ENCODE results near the gene PSMA5.
A peak's percentile ranks its signal among the peaks of the same experiment; 100 is the strongest.

The PSMA5 gene

GRCh38 chr1:109365642-109366204, 60.5 kb downstream of the PSMA5 start:
- DNase-seq, result no peak

GRCh38 chr1:109361649-109362048, 64.6 kb downstream of the PSMA5 start:
- no peak for DNase-seq

GRCh38 chr1:109361069-109361468, 65.2 kb downstream of the PSMA5 start:
- no peak for DNase-seq

- peak; percentile 24 for DNase-seq
Measured at GRCh38 chr1:109357616-109358015, 68.6 kb downstream of the PSMA5 start.

GRCh38 chr1:109356915-109357314, 69.3 kb downstream of the PSMA5 start:
- no peak for DNase-seq

- no peak for DNase-seq
Measured at GRCh38 chr1:109356505-109356904, 69.7 kb downstream of the PSMA5 start.

- no peak for DNase-seq
Measured at GRCh38 chr1:109354929-109355328, 71.3 kb downstream of the PSMA5 start.

- DNase-seq, result no peak
Measured at GRCh38 chr1:109351457-109351856, 74.8 kb downstream of the PSMA5 start.

GRCh38 chr1:109350655-109351054, 75.6 kb downstream of the PSMA5 start:
- DNase-seq, result no peak

- no peak for DNase-seq
Measured at GRCh38 chr1:109350182-109350581, 76.1 kb downstream of the PSMA5 start.

Data from NCI-H345 (cell line).